PFSK-1 (cell line): Measurements from ENCODE around the gene TMC1.

Experiments used
- REST ChIP-seq, 2 experiments: IDR thresholded peaks; 2 replicates each; pipeline versions ENCODE4 v1.6.1 to v1.8.0; 2011 to 2012; ENCODE audit warnings: low read depth in 2 of 2, low read length in 2 of 2, control low read depth in 1 of 2, inconsistent platforms in 1 of 2, mild to moderate bottlenecking in 1 of 2, moderate library complexity in 1 of 2; ENCODE audit not compliant: insufficient read depth in 1 of 2
- TAF1 ChIP-seq: IDR thresholded peaks from 2 replicates; pipeline ENCODE4 v1.6.1; 2012; ENCODE audit warnings: low read length, control low read depth, borderline replicate concordance; ENCODE audit not compliant: insufficient read depth

GRCh38 chr9:72646061-72646460 lies 124.7 kb downstream of the TMC1 start:
- TF ChIP-seq TAF1 (no peak), REST (IDR thresholded peaks at IDR 0.05; ENCODE audit: insufficient read depth in 1 of 2, low read depth in 2 of 2, low read length in 2 of 2) (no peak)
